Endodermal cell (in vitro differentiated cells): Measurements from ENCODE around the gene LCN1. TPM values are rescaled to one million over a fixed set of nuclear protein-coding genes. Genes with fewer than 3 reads are reported as not detected.

ENCODE experiments used
- DNase-seq: peaks from one replicate; pipeline ENCODE4 v3.0.0-alpha.2; 2017
- H3K27ac ChIP-seq: 2 replicates; pipeline ENCODE4 v1.5.1; 2013; ENCODE audit warnings: mild to moderate bottlenecking, low read depth, low read length, moderate library complexity
- H3K27me3 ChIP-seq: 2 replicates; pipeline ENCODE4 v1.6.1; 2013; ENCODE audit warnings: mild to moderate bottlenecking, low read length, moderate library complexity; ENCODE audit not compliant: insufficient read depth, control insufficient read depth, poor library complexity, severe bottlenecking
- H3K36me3 ChIP-seq: 2 replicates; pipeline ENCODE4 v1.7.0; 2013; ENCODE audit warnings: mild to moderate bottlenecking, low read length, moderate library complexity; ENCODE audit not compliant: control insufficient read depth, insufficient read depth
- H3K4me1 ChIP-seq: one replicate; pipeline ENCODE4 v1.7.0; 2013; ENCODE audit warnings: low read length; ENCODE audit not compliant: control insufficient read depth, insufficient read depth
- H3K4me3 ChIP-seq: 2 replicates; pipeline ENCODE4 v1.5.1; 2013; ENCODE audit warnings: mild to moderate bottlenecking, low read length, moderate library complexity
- H3K9ac ChIP-seq: 2 replicates; pipeline ENCODE4 v1.6.1; 2013; ENCODE audit warnings: mild to moderate bottlenecking, low read length, moderate library complexity; ENCODE audit not compliant: poor library complexity, severe bottlenecking; ENCODE audit errors: extremely low read depth
- H3K9me3 ChIP-seq: 2 replicates; pipeline ENCODE4 v1.6.1; 2013; ENCODE audit warnings: mild to moderate bottlenecking, low read length, moderate library complexity; ENCODE audit not compliant: control insufficient read depth
- H3K27ac Mint-ChIP-seq: 2 replicates; pipeline ENCODE4 v1.8.0; 2020; ENCODE audit warnings: mixed read lengths
- H3K27me3 Mint-ChIP-seq: 2 replicates; pipeline ENCODE4 v1.8.0; 2021; ENCODE audit warnings: mild to moderate bottlenecking, mixed read lengths; ENCODE audit not compliant: insufficient read depth
- H3K36me3 Mint-ChIP-seq: 2 replicates; pipeline ENCODE4 v1.8.0; 2020; ENCODE audit warnings: low read depth, mixed read lengths
- H3K4me1 Mint-ChIP-seq: 2 replicates; pipeline ENCODE4 v1.8.0; 2020; ENCODE audit warnings: mixed read lengths
- H3K4me3 Mint-ChIP-seq: 2 replicates; pipeline ENCODE4 v1.8.0; 2020; ENCODE audit warnings: mild to moderate bottlenecking, moderate library complexity, mixed read lengths
- H3K9me3 Mint-ChIP-seq: 2 replicates; pipeline ENCODE4 v1.8.0; 2020; ENCODE audit warnings: mild to moderate bottlenecking, mixed read lengths
- WGBS, 2 experiments: methylation state at CpG; one replicate each; pipeline versions ENCODE4 v1.1.5 to v1.1.7; 2013; ENCODE audit warnings: missing lambda C conversion rate in 2 of 2, mixed read lengths in 1 of 2; ENCODE audit not compliant: insufficient coverage in 1 of 2, insufficient read length in 1 of 2; 5-methylcytosine and 5-hydroxymethylcytosine counted together
- total RNA-seq, 2 donors: library from RNA; stranded (reverse); fragmentation: NEBNext Ultra II Directional in 1 of 2; extraction: Animal tissue kit (Norgen Biotek cat#: 25700) in 1 of 2; gene quantifications; 2 replicates in 1 of 2; 3 replicates in 1 of 2; pipeline ENCODE4 v1.2.1, GENCODE V29; 2021
- TF ChIP-seq, protein P1 (sequence below): fragments of 200-600 bp; sonication (generic); conservative IDR thresholded peaks from 2 replicates; pipeline ENCODE4 v1.5.0; 2021; ENCODE audit warnings: antibody characterized with exemption, mild to moderate bottlenecking

LCN1 gene
- total RNA-seq, 2 donors from 2014 or later = not detected

DNA sequence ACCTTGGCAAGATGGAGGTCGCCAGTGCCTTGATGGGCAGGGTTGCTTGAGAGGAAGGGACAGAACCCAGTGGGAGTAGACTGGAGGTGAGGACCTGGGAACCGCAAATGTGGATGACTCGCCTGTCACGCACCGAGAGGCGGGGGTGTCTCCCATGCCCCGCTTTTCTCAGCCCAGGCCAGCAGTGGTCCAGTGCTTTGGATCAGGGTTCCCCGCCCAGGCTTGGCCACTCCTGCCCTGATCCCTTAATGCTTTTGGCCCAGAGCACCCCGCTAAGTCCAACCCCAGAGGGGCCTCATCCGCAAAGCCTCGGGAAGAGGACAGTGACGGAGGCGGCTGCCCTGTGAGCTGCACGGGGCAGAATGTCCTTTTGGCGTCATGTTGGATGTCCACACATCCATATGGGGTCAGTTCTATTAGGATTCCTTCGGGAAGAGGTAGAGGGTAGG, 18.3 kb upstream of the LCN1 start:
- H3K27ac Mint-ChIP-seq = no peak overlapping the region
- TF ChIP-seq, protein P1, sequence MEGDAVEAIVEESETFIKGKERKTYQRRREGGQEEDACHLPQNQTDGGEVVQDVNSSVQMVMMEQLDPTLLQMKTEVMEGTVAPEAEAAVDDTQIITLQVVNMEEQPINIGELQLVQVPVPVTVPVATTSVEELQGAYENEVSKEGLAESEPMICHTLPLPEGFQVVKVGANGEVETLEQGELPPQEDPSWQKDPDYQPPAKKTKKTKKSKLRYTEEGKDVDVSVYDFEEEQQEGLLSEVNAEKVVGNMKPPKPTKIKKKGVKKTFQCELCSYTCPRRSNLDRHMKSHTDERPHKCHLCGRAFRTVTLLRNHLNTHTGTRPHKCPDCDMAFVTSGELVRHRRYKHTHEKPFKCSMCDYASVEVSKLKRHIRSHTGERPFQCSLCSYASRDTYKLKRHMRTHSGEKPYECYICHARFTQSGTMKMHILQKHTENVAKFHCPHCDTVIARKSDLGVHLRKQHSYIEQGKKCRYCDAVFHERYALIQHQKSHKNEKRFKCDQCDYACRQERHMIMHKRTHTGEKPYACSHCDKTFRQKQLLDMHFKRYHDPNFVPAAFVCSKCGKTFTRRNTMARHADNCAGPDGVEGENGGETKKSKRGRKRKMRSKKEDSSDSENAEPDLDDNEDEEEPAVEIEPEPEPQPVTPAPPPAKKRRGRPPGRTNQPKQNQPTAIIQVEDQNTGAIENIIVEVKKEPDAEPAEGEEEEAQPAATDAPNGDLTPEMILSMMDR = no peak
- no peaks in the 10 kb centered on the region for H3K9me3 Mint-ChIP-seq
- H3K4me3 ChIP-seq = no peak overlapping the region
- H3K27me3 ChIP-seq = no peaks in the 10 kb centered on the region
- no peaks in the 10 kb centered on the region for H3K9me3 ChIP-seq
- WGBS, 2 experiments = 95% methylated on average over 13 to 16 of the region's 16 CpGs
- H3K27me3 Mint-ChIP-seq = peaks cover 7% of the 10 kb centered on the region
- peaks cover 8% of the 10 kb centered on the region for H3K4me1 Mint-ChIP-seq
- no peak for DNase-seq
- H3K27ac ChIP-seq = no peak overlapping the region
- peaks cover 37% of the 10 kb centered on the region for H3K36me3 ChIP-seq
- peaks cover 7% of the 10 kb centered on the region for H3K4me1 ChIP-seq
- no peak overlapping the region for H3K4me3 Mint-ChIP-seq
- H3K9ac ChIP-seq = no peak overlapping the region
- peaks cover 26% of the 10 kb centered on the region for H3K36me3 Mint-ChIP-seq

DNA sequence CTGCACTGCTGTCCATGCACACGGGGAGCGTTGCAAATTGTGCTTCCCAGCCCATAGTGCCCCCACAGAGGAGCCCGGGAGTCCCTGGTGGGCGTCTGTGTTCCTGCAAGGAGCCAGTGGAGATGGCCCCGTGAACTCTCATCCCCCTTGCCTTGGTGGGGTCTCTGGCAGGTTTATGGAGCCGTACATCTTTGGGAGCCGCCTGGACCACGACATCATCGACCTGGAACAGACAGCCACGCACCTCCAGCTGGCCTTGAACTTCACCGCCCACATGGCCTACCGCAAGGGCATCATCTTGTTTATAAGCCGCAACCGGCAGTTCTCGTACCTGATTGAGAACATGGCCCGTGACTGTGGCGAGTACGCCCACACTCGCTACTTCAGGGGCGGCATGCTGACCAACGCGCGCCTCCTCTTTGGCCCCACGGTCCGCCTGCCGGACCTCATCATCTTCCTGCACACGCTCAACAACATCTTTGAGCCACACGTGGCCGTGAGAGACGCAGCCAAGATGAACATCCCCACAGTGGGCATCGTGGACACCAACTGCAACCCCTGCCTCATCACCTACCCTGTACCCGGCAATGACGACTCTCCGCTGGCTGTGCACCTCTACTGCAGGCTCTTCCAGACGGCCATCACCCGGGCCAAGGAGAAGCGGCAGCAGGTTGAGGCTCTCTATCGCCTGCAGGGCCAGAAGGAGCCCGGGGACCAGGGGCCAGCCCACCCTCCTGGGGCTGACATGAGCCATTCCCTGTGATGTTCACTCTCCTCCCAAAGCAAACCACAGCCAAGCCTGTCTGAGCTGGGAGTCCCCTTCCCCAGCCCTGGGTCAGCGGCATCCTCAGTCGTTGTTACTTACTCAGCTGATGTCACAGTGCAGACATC, 17.6 kb upstream of the LCN1 start:
- Mint-ChIP-seq H3K9me3 (no peaks in the 10 kb centered on the region), H3K36me3 (peaks cover 26% of the 10 kb centered on the region), H3K4me3 (no peak overlapping the region), H3K27me3 (peaks cover 6% of the 10 kb centered on the region), H3K27ac (no peak overlapping the region), H3K4me1 (peaks cover 8% of the 10 kb centered on the region)
- Histone ChIP-seq H3K9me3 (no peaks in the 10 kb centered on the region), H3K27ac (no peak overlapping the region), H3K27me3 (no peaks in the 10 kb centered on the region), H3K4me3 (no peak overlapping the region), H3K36me3 (peaks cover 37% of the 10 kb centered on the region), H3K9ac (no peak overlapping the region), H3K4me1 (peaks cover 7% of the 10 kb centered on the region)
- TF ChIP-seq, protein P1 = no peak
- no peak for DNase-seq
- 95 to 97% methylated on average over 33 to 41 of the region's 41 CpGs for WGBS, 2 experiments

DNA sequence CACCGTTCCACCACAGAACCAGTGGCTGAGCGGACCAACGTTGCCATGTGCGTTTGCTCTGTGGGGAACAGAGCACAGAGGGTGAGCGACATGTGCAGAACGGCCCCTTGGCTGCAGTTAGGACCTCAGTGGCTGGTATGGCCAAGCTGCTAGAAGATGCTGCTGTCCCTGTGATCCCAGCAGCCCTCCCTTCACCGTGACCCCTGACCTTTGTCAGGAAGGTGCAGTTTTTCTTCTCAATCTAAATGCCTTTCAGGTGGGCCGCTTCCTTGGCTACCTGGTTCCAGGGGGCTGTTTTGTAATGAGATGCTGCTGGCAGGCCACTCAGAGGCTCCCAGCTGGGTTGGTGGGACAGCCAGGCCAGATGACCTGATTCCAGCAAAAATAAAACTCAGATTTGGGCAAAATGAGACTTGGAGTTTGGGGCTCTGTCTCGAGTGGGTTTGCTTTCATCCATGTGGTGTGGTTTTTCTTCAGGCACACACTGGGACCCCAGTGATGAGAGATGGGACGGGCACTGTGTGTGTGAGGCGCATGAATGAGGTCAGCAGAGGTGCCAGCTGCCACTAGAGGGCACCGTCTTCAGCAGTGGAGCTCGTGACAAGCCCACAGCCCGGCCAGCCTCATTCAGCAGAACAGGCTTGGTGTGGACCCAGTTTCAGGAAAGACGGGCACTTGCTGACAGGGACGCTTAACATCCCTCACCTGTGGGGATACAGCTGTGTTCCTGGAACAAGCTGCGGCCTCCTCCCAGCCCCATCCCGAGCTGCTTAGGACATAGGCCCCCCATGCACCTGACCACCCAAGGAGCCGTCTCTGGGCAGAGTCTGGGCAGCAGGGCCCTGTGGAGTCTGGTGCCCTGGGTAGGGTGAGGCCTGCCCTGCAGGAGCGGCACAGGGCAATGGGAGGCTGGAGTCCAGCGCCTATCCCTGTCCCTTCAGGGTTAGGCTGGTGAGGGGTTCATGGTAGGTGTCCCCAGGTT, 16.7 kb upstream of the LCN1 start:
- Histone ChIP-seq H3K4me3 (no peak overlapping the region), H3K27ac (no peak overlapping the region), H3K36me3 (peaks cover 37% of the 10 kb centered on the region), H3K9ac (no peak overlapping the region), H3K9me3 (no peaks in the 10 kb centered on the region), H3K4me1 (peaks cover 7% of the 10 kb centered on the region), H3K27me3 (no peaks in the 10 kb centered on the region)
- Mint-ChIP-seq H3K27me3 (peaks cover 2% of the 10 kb centered on the region), H3K9me3 (peaks cover 5% of the 10 kb centered on the region), H3K27ac (peak overlapping the region; percentile 13), H3K4me3 (no peak overlapping the region), H3K4me1 (peaks cover 4% of the 10 kb centered on the region), H3K36me3 (peaks cover 26% of the 10 kb centered on the region)
- 82 to 88% methylated on average over 20 to 21 of the region's 21 CpGs for WGBS, 2 experiments
- TF ChIP-seq, protein P1 = peak; percentile 87
- DNase-seq = peak; percentile 89
